ENCODE measurements around the gene JUND. TPM values are rescaled to one million over a fixed set of nuclear protein-coding genes. Genes with fewer than 3 reads are reported as not detected.

Gene JUND
- total RNA-seq, 1 experiment from 2014 or later = 221 TPM

- no TSS peak for BruUV-seq (replicated peaks)
- intact Hi-C loops (cut with micrococcal nuclease) = no loop called here
- H3K4me1 ChIP-seq (ENCODE audit: control insufficient read depth in 1 of 2, insufficient read depth in 2 of 2, low read length in 2 of 2) = peaks cover 2 to 16% of the 10 kb centered on the region in 2 experiments; a peak in 2 of 4 replicates
- H3K79me2 ChIP-seq (ENCODE audit: insufficient read depth, low read length) = no peaks in the 10 kb centered on the region
- no peaks in the 10 kb centered on the region for H3K36me3 ChIP-seq (ENCODE audit: control insufficient read depth in 1 of 2, insufficient read depth in 2 of 2, low read length in 2 of 2)
- no peak overlapping the region for H3K9ac ChIP-seq (ENCODE audit: low read length)
- peaks cover 5% of the 10 kb centered on the region; the same call in 1 of the 2 replicates for H3K27me3 ChIP-seq (ENCODE audit: insufficient read depth, low read length)
- TF ChIP-seq REST (IDR thresholded peaks at IDR 0.05; ENCODE audit: low read depth) = peak; percentile 81
- no peak for TF ChIP-seq MAX (IDR thresholded peaks at IDR 0.05)
- POLR2A ChIA-PET = interaction anchor here (0.8 kb wide), 1 partner anchor 41 kb away, joined by 3 read pairs; the partner anchor contains the start of gene MPV17L2
- DNase-seq (ENCODE audit: low read depth, low spot score) (no peak), ATAC-seq (peak; percentile 54; the same call in 1 of the 2 replicates)
- no peaks in the 10 kb centered on the region for H3K9me3 ChIP-seq (ENCODE audit: control insufficient read depth in 1 of 2, insufficient read depth in 1 of 2, low read depth in 1 of 2, low read length in 2 of 2)
- H3K4me3 ChIP-seq (replicated peaks in 1 of 2; ENCODE audit: low read depth in 1 of 2, low read length in 2 of 2) = no peak overlapping the region
- RAD21 ChIA-PET (ENCODE audit: low non-redundant PET in 1 of 2, low total read pairs in 2 of 2, uncharacterized antibody in 2 of 2, unreplicated experiment in 2 of 2) = no interaction called here
- H3K27ac ChIP-seq (ENCODE audit: low read depth, low read length) = no peak overlapping the region
- H4K20me1 ChIP-seq (ENCODE audit: insufficient read depth) = no peaks in the 10 kb centered on the region
- no peak overlapping the region for H3K4me2 ChIP-seq (ENCODE audit: low read length)
- no peaks in the 10 kb centered on the region for H3K9me2 ChIP-seq (ENCODE audit: insufficient read depth)
- CTCF ChIA-PET = no interaction called here
- H2AFZ ChIP-seq (ENCODE audit: low read depth, low read length, poor library complexity, severe bottlenecking) = no peak overlapping the region
Measured at GRCh38 chr19:18233224-18233825, 48.1 kb downstream of the JUND start.

DNA sequence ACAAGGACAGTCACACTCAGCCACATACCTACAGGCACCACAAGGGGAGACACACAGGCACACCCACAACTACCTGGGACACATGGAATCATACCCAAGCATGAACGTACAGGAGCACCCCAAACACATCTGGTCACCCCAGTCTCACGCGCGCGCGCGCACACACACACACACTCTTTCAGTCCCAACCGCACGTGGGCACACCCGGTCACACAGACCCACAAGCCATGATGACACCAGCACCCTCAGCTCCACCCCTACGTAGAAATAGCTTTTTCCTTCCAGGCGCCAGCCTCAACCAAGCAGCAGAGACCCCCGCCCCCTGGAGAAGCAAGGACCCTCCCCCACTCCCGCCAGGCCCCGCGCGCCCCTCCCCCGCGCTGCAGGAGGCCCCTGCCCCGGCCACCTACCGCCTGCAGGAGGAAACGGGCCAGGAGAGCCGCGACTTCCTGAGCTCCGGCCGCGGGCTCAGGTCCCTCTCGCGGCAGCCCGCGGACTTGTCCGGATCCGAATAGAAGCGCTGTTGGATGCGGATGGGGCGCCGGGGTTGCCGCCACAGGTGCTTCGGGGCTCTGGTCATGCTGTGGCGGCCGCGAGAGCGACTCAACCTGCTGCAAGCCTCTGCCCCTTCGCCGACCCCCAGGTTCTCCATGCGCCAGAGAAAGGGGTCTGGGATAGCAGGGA lies 48.7 kb downstream of the JUND start:
- ATAC-seq = no peak
- TF ChIP-seq EGR1 (IDR thresholded peaks at IDR 0.05; ENCODE audit: low read depth) = no peak
- no peak for TF ChIP-seq JUND (IDR thresholded peaks at IDR 0.05)
- TF ChIP-seq SRF (IDR thresholded peaks at IDR 0.05; ENCODE audit: low read depth) = no peak
- no peak for TF ChIP-seq POLR2A (IDR thresholded peaks at IDR 0.05; ENCODE audit: borderline replicate concordance, extremely low read depth, insufficient read depth, insufficient read length)
- no peak for TF ChIP-seq EZH2phosphoT487 (IDR thresholded peaks at IDR 0.05; ENCODE audit: borderline replicate concordance)
- no peak for TF ChIP-seq CEBPB (IDR thresholded peaks at IDR 0.05; ENCODE audit: low read depth)
- no peak for TF ChIP-seq SP1 (IDR thresholded peaks at IDR 0.05; ENCODE audit: low read depth)
- no peak for TF ChIP-seq CBX3 (IDR thresholded peaks at IDR 0.05; ENCODE audit: low read depth)
- no peak for TF ChIP-seq ATF3 (IDR thresholded peaks at IDR 0.05)
- TF ChIP-seq TCF7L2 (IDR thresholded peaks at IDR 0.05; ENCODE audit: borderline replicate concordance, extremely low read depth, insufficient read depth, insufficient read length) = no peak
- no peak for TF ChIP-seq MAX (IDR thresholded peaks at IDR 0.05)
- no peak for TF ChIP-seq SIN3A (IDR thresholded peaks at IDR 0.05; ENCODE audit: low read depth)
- no peak for TF ChIP-seq YY1 (IDR thresholded peaks at IDR 0.05; ENCODE audit: extremely low read depth, insufficient replicate concordance, low read depth, low read length)
- no peak for TF ChIP-seq POLR2AphosphoS5 (IDR thresholded peaks at IDR 0.05; ENCODE audit: low read depth, low read length)
- TF ChIP-seq FOSL1 (IDR thresholded peaks at IDR 0.05; ENCODE audit: low read depth) = no peak
- TF ChIP-seq ZNF274 (IDR thresholded peaks at IDR 0.05; ENCODE audit: low read depth, low read length) = no peak

More for the DNA sequence above, 48.7 kb downstream of the JUND start:
- DNase-seq (ENCODE audit: low read depth, low spot score) = no peak
- H2AFZ ChIP-seq (ENCODE audit: low read depth, low read length, poor library complexity, severe bottlenecking) = no peak overlapping the region
- ChIA-PET POLR2A (interaction anchor here (0.8 kb wide), 1 partner anchor 40 kb away, joined by 3 read pairs; the partner anchor contains the start of gene MPV17L2), RAD21 (ENCODE audit: low non-redundant PET in 1 of 2, low total read pairs in 2 of 2, uncharacterized antibody in 2 of 2, unreplicated experiment in 2 of 2) (no interaction called here), CTCF (no interaction called here)
- H3K27ac ChIP-seq (ENCODE audit: low read depth, low read length) = no peak overlapping the region
- H3K9me3 ChIP-seq (ENCODE audit: control insufficient read depth in 1 of 2, insufficient read depth in 1 of 2, low read depth in 1 of 2, low read length in 2 of 2) = no peaks in the 10 kb centered on the region
- H3K36me3 ChIP-seq (ENCODE audit: control insufficient read depth in 1 of 2, insufficient read depth in 2 of 2, low read length in 2 of 2) = no peaks in the 10 kb centered on the region
- no peak overlapping the region for H3K4me2 ChIP-seq (ENCODE audit: low read length)
- H3K4me3 ChIP-seq (replicated peaks in 1 of 2; ENCODE audit: low read depth in 1 of 2, low read length in 2 of 2) = no peak overlapping the region
- no peak overlapping the region for H3K9ac ChIP-seq (ENCODE audit: low read length)
- H3K4me1 ChIP-seq (ENCODE audit: control insufficient read depth in 1 of 2, insufficient read depth in 2 of 2, low read length in 2 of 2) = peaks cover 2 to 16% of the 10 kb centered on the region in 2 experiments; a peak in 2 of 4 replicates
- intact Hi-C loops (cut with micrococcal nuclease) = no loop called here
- no TSS peak for BruUV-seq (replicated peaks)
- H3K79me2 ChIP-seq (ENCODE audit: insufficient read depth, low read length) = no peaks in the 10 kb centered on the region
- H4K20me1 ChIP-seq (ENCODE audit: insufficient read depth) = no peaks in the 10 kb centered on the region
- H3K9me2 ChIP-seq (ENCODE audit: insufficient read depth) = no peaks in the 10 kb centered on the region
- H3K27me3 ChIP-seq (ENCODE audit: insufficient read depth, low read length) = peaks cover 5% of the 10 kb centered on the region; the same call in 1 of the 2 replicates

All from HCT116 (cell line).